ENCODE data around the gene SLC24A1. TPM values are rescaled to one million over a fixed set of nuclear protein-coding genes. Genes with fewer than 3 reads are reported as not detected.

Gene SLC24A1
- total RNA-seq, 2 experiments from 2014 or later, result 5.8 to 9.3 TPM

- Mint-ChIP-seq H3K9me3 (no peaks in the 10 kb centered on the region), H3K4me3 (no peak overlapping the region), H3K27ac (no peak overlapping the region), H3K4me1 (peaks cover 10% of the 10 kb centered on the region), H3K27me3 (no peaks in the 10 kb centered on the region), H3K36me3 (ENCODE audit: low read depth) (no peaks in the 10 kb centered on the region)
- ChIA-PET POLR2A (interaction anchor here (0.7 to 0.9 kb wide), 3 partner anchors 32 to 149 kb away, joined by 3 read pairs; partner anchors contain the start of gene INTS14), CTCF (interaction anchor here (1.2 to 7.7 kb wide), 3 partner anchors 11 to 193 kb away, joined by 3 to 63 read pairs (median 5); no protein-coding TSS in a partner anchor)
- DNase-seq, result no peak
These were observed 20.9 kb downstream of the SLC24A1 start for GRCh38 chr15:65642594-65642993.

GRCh38 chr15:65644282-65644681, 22.5 kb downstream of the SLC24A1 start:
- no peak for DNase-seq
- ChIA-PET CTCF (interaction anchor here (1.0 kb wide), 1 partner anchor 185 kb away, joined by 3 read pairs; no protein-coding TSS in a partner anchor), POLR2A (interaction anchor here (0.9 kb wide), 1 partner anchor 224 kb away, joined by 3 read pairs; no protein-coding TSS in a partner anchor)
- H3K27me3 Mint-ChIP-seq, result no peaks in the 10 kb centered on the region
- no peak overlapping the region for H3K27ac Mint-ChIP-seq
- no peaks in the 10 kb centered on the region for H3K36me3 Mint-ChIP-seq (ENCODE audit: low read depth)
- H3K4me1 Mint-ChIP-seq, result no peaks in the 10 kb centered on the region
- no peak overlapping the region for H3K4me3 Mint-ChIP-seq
- H3K9me3 Mint-ChIP-seq, result no peaks in the 10 kb centered on the region

- DNase-seq, result no peak
- H3K4me1 Mint-ChIP-seq, result peaks cover 5% of the 10 kb centered on the region
- H3K27ac Mint-ChIP-seq, result no peak overlapping the region
- H3K27me3 Mint-ChIP-seq, result no peaks in the 10 kb centered on the region
- no peaks in the 10 kb centered on the region for H3K36me3 Mint-ChIP-seq (ENCODE audit: low read depth)
- H3K4me3 Mint-ChIP-seq, result no peak overlapping the region
- CTCF ChIA-PET, result interaction anchor here (0.9 to 1.9 kb wide), 3 partner anchors 9 to 211 kb away, joined by 4 to 5 read pairs (median 4); no protein-coding TSS in a partner anchor
- POLR2A ChIA-PET, result no interaction called here
- no peaks in the 10 kb centered on the region for H3K9me3 Mint-ChIP-seq
These were observed 23.7 kb downstream of the SLC24A1 start for GRCh38 chr15:65645392-65645791.

GRCh38 chr15:65646486-65646885, 24.7 kb downstream of the SLC24A1 start:
- Mint-ChIP-seq H3K4me1 (peaks cover 13% of the 10 kb centered on the region), H3K27ac (no peak overlapping the region), H3K4me3 (no peak overlapping the region), H3K27me3 (no peaks in the 10 kb centered on the region), H3K9me3 (no peaks in the 10 kb centered on the region), H3K36me3 (ENCODE audit: low read depth) (peaks cover 1% of the 10 kb centered on the region)
- no peak for DNase-seq
- ChIA-PET POLR2A (interaction anchor here (1.2 kb wide), 1 partner anchor 36 kb away, joined by 3 read pairs; the partner anchor contains the start of gene INTS14), CTCF (interaction anchor here (1.2 to 1.9 kb wide), 2 partner anchors 10 to 172 kb away, joined by 3 to 4 read pairs; no protein-coding TSS in a partner anchor)

- Mint-ChIP-seq H3K27me3 (no peaks in the 10 kb centered on the region), H3K27ac (no peak overlapping the region), H3K9me3 (no peaks in the 10 kb centered on the region), H3K36me3 (ENCODE audit: low read depth) (peaks cover 23% of the 10 kb centered on the region), H3K4me1 (peaks cover 15% of the 10 kb centered on the region), H3K4me3 (no peak overlapping the region)
- no peak for DNase-seq
- ChIA-PET CTCF (interaction anchor here (2.6 kb wide), 1 partner anchor 12 kb away, joined by 18 read pairs; no protein-coding TSS in a partner anchor), POLR2A (interaction anchor here (1.5 kb wide), 1 partner anchor 13 kb away, joined by 4 read pairs; no protein-coding TSS in a partner anchor)
These were observed 28.7 kb downstream of the SLC24A1 start for GRCh38 chr15:65650312-65651041.

- POLR2A ChIA-PET, result interaction anchor here (1.5 kb wide), 1 partner anchor 13 kb away, joined by 4 read pairs; no protein-coding TSS in a partner anchor
- Mint-ChIP-seq H3K36me3 (ENCODE audit: low read depth) (peaks cover 24% of the 10 kb centered on the region), H3K27me3 (no peaks in the 10 kb centered on the region), H3K9me3 (no peaks in the 10 kb centered on the region), H3K4me1 (peaks cover 15% of the 10 kb centered on the region), H3K27ac (no peak overlapping the region), H3K4me3 (no peak overlapping the region)
- CTCF ChIA-PET, result no interaction called here
- no peak for DNase-seq
These were observed 29.2 kb downstream of the SLC24A1 start for GRCh38 chr15:65651042-65651322.

GRCh38 chr15:65651831-65652749, 30.4 kb downstream of the SLC24A1 start:
- no peaks in the 10 kb centered on the region for H3K27me3 Mint-ChIP-seq
- H3K4me1 Mint-ChIP-seq, result peaks cover 15% of the 10 kb centered on the region
- no peak overlapping the region for H3K27ac Mint-ChIP-seq
- CTCF ChIA-PET, result no interaction called here
- H3K36me3 Mint-ChIP-seq (ENCODE audit: low read depth), result peaks cover 24% of the 10 kb centered on the region
- DNase-seq, result no peak
- no peak overlapping the region for H3K4me3 Mint-ChIP-seq
- POLR2A ChIA-PET, result no interaction called here
- H3K9me3 Mint-ChIP-seq, result no peaks in the 10 kb centered on the region

GRCh38 chr15:65653341-65653740, 31.6 kb downstream of the SLC24A1 start:
- Mint-ChIP-seq H3K9me3 (no peaks in the 10 kb centered on the region), H3K4me1 (peaks cover 15% of the 10 kb centered on the region), H3K36me3 (ENCODE audit: low read depth) (peaks cover 24% of the 10 kb centered on the region), H3K27ac (no peak overlapping the region), H3K27me3 (no peaks in the 10 kb centered on the region), H3K4me3 (no peak overlapping the region)
- no peak for DNase-seq
- ChIA-PET CTCF (interaction anchor here (0.7 kb wide), 1 partner anchor 10 kb away, joined by 5 read pairs; no protein-coding TSS in a partner anchor), POLR2A (interaction anchor here (0.6 to 0.9 kb wide), 2 partner anchors 16 to 138 kb away, joined by 3 read pairs; no protein-coding TSS in a partner anchor)

- peaks cover 15% of the 10 kb centered on the region for H3K4me1 Mint-ChIP-seq
- ChIA-PET CTCF (interaction anchor here (0.7 kb wide), 1 partner anchor 11 kb away, joined by 5 read pairs; no protein-coding TSS in a partner anchor), POLR2A (interaction anchor here (0.6 to 0.9 kb wide), 2 partner anchors 15 to 137 kb away, joined by 3 read pairs; no protein-coding TSS in a partner anchor)
- H3K36me3 Mint-ChIP-seq (ENCODE audit: low read depth), result peaks cover 27% of the 10 kb centered on the region
- H3K27me3 Mint-ChIP-seq, result no peaks in the 10 kb centered on the region
- H3K27ac Mint-ChIP-seq, result no peak overlapping the region
- H3K4me3 Mint-ChIP-seq, result no peak overlapping the region
- no peak for DNase-seq
- H3K9me3 Mint-ChIP-seq, result no peaks in the 10 kb centered on the region
These were observed 32.2 kb downstream of the SLC24A1 start for GRCh38 chr15:65653801-65654521.

- CTCF ChIA-PET, result no interaction called here
- no peak overlapping the region for H3K4me3 Mint-ChIP-seq
- H3K4me1 Mint-ChIP-seq, result peaks cover 13% of the 10 kb centered on the region
- no peaks in the 10 kb centered on the region for H3K27me3 Mint-ChIP-seq
- no peak for DNase-seq
- H3K36me3 Mint-ChIP-seq (ENCODE audit: low read depth), result peaks cover 30% of the 10 kb centered on the region
- POLR2A ChIA-PET, result no interaction called here
- no peaks in the 10 kb centered on the region for H3K9me3 Mint-ChIP-seq
- H3K27ac Mint-ChIP-seq, result no peak overlapping the region
These were observed 33.3 kb downstream of the SLC24A1 start for GRCh38 chr15:65655026-65655425.

GRCh38 chr15:65655457-65655856, 33.7 kb downstream of the SLC24A1 start:
- H3K27ac Mint-ChIP-seq, result no peak overlapping the region
- no peaks in the 10 kb centered on the region for H3K27me3 Mint-ChIP-seq
- H3K4me1 Mint-ChIP-seq, result peaks cover 9% of the 10 kb centered on the region
- CTCF ChIA-PET, result no interaction called here
- no peak overlapping the region for H3K4me3 Mint-ChIP-seq
- peaks cover 33% of the 10 kb centered on the region for H3K36me3 Mint-ChIP-seq (ENCODE audit: low read depth)
- no peaks in the 10 kb centered on the region for H3K9me3 Mint-ChIP-seq
- no peak for DNase-seq
- POLR2A ChIA-PET, result no interaction called here

- Mint-ChIP-seq H3K9me3 (no peaks in the 10 kb centered on the region), H3K4me1 (no peaks in the 10 kb centered on the region), H3K36me3 (ENCODE audit: low read depth) (peaks cover 36% of the 10 kb centered on the region), H3K4me3 (no peak overlapping the region), H3K27ac (no peak overlapping the region), H3K27me3 (no peaks in the 10 kb centered on the region)
- POLR2A ChIA-PET, result no interaction called here
- no peak for DNase-seq
- CTCF ChIA-PET, result interaction anchor here (1.2 kb wide), 2 partner anchors 9 to 47 kb away, joined by 3 read pairs; no protein-coding TSS in a partner anchor
These were observed 37.8 kb downstream of the SLC24A1 start for GRCh38 chr15:65659502-65660052.

Measured in activated CD4-positive, alpha-beta memory T cell treated with anti-CD3 and anti-CD28 coated beads, Interleukin-2, amount 10 ng/mL, durations not matched to agents 7 days and 5 days (primary cell).